Measurements from ENCODE around the gene ARHGAP36. TPM values are rescaled to one million over a fixed set of nuclear protein-coding genes. Genes with fewer than 3 reads are reported as not detected.

ARHGAP36 gene
- total RNA-seq, 2 experiments from 2014 or later = not detected

DNA sequence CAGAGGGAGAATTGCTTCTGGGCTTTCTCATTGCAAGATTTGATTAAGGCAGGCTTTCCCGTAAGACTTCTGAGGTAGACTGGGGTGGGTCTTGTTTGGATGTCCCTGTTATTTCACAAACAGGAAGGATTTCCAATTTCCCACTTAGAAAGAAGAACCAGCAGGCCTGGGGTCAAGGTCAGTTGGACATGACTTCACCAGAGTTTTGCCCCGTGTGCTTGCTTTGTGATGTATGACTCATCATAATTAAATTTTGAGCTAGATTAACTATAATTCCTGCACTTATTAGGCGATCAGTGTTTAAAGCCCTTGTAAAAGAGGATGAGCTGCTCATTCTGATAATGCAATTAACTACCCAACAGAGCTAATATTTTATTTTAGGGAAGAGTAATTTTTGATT, 32.8 kb upstream of the ARHGAP36 start:
- no peak overlapping the region for H3K4me3 ChIP-seq (ENCODE audit: low read depth, low read length, poor library complexity, severe bottlenecking)
- H3K36me3 ChIP-seq (ENCODE audit: insufficient read depth, low read length) = no peaks in the 10 kb centered on the region
- no peaks in the 10 kb centered on the region for H3K4me1 ChIP-seq (ENCODE audit: insufficient read depth, low read length, poor library complexity, severe bottlenecking)
- no peak overlapping the region for H3K27ac ChIP-seq (ENCODE audit: low read depth, low read length, poor library complexity, severe bottlenecking)
- BruUV-seq (replicated peaks) = no TSS peak
- no peak for DNase-seq (ENCODE audit: low spot score)
- no peaks in the 10 kb centered on the region for H3K9me2 ChIP-seq (ENCODE audit: insufficient read depth, low read length)
- H3K4me2 ChIP-seq (ENCODE audit: low read length) = no peak overlapping the region
- CTCF ChIA-PET (ENCODE audit: unreplicated experiment) = no interaction called here
- no peaks in the 10 kb centered on the region for H4K20me1 ChIP-seq (ENCODE audit: insufficient read depth, low read length)
- intact Hi-C loops (cut with micrococcal nuclease; ENCODE audit: unreplicated experiment) = no loop called here
- no peak overlapping the region for H2AFZ ChIP-seq (ENCODE audit: low read length)
- H3K79me2 ChIP-seq (ENCODE audit: insufficient read depth, low read depth, low read length) = no peaks in the 10 kb centered on the region
- no peaks in the 10 kb centered on the region for H3K9me3 ChIP-seq (ENCODE audit: low read length)
- TF ChIP-seq, protein P1, sequence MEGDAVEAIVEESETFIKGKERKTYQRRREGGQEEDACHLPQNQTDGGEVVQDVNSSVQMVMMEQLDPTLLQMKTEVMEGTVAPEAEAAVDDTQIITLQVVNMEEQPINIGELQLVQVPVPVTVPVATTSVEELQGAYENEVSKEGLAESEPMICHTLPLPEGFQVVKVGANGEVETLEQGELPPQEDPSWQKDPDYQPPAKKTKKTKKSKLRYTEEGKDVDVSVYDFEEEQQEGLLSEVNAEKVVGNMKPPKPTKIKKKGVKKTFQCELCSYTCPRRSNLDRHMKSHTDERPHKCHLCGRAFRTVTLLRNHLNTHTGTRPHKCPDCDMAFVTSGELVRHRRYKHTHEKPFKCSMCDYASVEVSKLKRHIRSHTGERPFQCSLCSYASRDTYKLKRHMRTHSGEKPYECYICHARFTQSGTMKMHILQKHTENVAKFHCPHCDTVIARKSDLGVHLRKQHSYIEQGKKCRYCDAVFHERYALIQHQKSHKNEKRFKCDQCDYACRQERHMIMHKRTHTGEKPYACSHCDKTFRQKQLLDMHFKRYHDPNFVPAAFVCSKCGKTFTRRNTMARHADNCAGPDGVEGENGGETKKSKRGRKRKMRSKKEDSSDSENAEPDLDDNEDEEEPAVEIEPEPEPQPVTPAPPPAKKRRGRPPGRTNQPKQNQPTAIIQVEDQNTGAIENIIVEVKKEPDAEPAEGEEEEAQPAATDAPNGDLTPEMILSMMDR (conservative IDR thresholded peaks at IDR 0.05; ENCODE audit: low read length) = no peak
- TF ChIP-seq EZH2phosphoT487 (IDR thresholded peaks at IDR 0.05; ENCODE audit: borderline replicate concordance, low read depth, low read length) = no peak
- POLR2A ChIA-PET = no interaction called here

DNA sequence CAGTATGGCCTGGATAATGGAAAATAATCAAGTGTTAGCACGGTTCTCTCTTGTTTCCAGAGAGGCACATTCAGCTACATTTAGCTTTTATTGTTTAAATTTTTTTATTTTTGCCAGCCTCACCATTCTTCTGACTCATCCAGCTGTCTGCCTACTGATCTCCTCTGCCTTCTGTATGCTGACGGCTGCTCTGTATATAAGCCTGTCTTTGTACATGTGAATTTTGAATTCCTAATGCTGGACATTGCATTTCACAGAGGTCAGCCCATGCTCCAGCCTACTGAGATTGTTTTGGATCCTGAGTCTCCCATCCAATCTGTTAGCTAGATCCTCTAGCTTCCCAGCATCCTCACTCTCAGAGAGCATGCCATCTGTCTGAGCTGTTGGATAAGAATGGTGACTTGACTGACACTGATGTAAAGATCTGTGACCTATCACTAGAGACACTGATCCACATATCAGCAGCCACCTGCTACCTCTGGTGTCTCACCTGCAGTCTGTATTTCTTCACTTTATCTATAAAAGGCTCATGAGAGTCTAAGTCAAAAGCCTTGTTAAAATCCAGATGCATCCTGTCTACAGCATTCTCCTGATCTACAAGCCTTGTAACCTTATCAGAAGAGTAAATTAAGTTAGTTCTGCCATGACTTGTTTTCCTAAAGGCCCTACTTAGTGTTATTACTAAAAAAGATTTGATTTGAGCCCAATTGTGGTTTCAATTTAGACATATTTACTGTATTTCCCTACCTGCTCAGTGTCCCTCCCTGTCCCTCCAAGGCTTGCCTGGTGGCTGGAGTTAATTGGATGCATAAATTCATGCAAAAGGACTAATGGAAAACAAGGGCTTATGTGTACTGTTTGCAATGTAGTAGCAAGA, 25.6 kb upstream of the ARHGAP36 start:
- Histone ChIP-seq H3K4me3 (ENCODE audit: low read depth, low read length, poor library complexity, severe bottlenecking) (no peak overlapping the region), H3K4me1 (ENCODE audit: insufficient read depth, low read length, poor library complexity, severe bottlenecking) (no peaks in the 10 kb centered on the region), H4K20me1 (ENCODE audit: insufficient read depth, low read length) (no peaks in the 10 kb centered on the region), H3K79me2 (ENCODE audit: insufficient read depth, low read depth, low read length) (no peaks in the 10 kb centered on the region), H3K4me2 (ENCODE audit: low read length) (no peak overlapping the region), H3K27ac (ENCODE audit: low read depth, low read length, poor library complexity, severe bottlenecking) (no peak overlapping the region), H3K9me2 (ENCODE audit: insufficient read depth, low read length) (no peaks in the 10 kb centered on the region), H3K36me3 (ENCODE audit: insufficient read depth, low read length) (no peaks in the 10 kb centered on the region), H3K9me3 (ENCODE audit: low read length) (no peaks in the 10 kb centered on the region), H2AFZ (ENCODE audit: low read length) (no peak overlapping the region)
- ChIA-PET CTCF (ENCODE audit: unreplicated experiment) (no interaction called here), POLR2A (no interaction called here)
- intact Hi-C loops (cut with micrococcal nuclease; ENCODE audit: unreplicated experiment) = no loop called here
- no peak for DNase-seq (ENCODE audit: low spot score)
- TF ChIP-seq, protein P1 (conservative IDR thresholded peaks at IDR 0.05; ENCODE audit: low read length) = no peak
- no peak for TF ChIP-seq EZH2phosphoT487 (IDR thresholded peaks at IDR 0.05; ENCODE audit: borderline replicate concordance, low read depth, low read length)
- no TSS peak for BruUV-seq (replicated peaks)

DNA sequence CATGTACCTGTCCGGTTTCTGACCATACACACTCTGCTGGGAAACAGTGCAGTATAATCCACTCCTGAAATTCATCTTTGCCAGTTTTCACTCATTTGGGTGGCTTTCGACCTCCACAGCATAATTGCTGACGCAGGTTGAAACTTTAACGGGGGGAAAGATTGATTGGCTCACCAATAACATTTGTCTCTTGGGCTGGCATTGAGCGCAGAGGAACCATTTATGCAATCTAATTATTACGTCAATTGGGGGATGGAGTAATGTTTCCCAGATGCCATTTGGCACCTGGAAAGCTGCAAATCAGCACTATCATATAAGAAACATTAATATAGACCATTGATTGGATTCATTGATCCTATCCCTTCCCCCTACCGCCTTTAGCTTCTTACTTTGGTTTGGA, 24.1 kb upstream of the ARHGAP36 start:
- H2AFZ ChIP-seq (ENCODE audit: low read length) = no peak overlapping the region
- CTCF ChIA-PET (ENCODE audit: unreplicated experiment) = no interaction called here
- no peak overlapping the region for H3K4me2 ChIP-seq (ENCODE audit: low read length)
- no TSS peak for BruUV-seq (replicated peaks)
- POLR2A ChIA-PET = no interaction called here
- H3K36me3 ChIP-seq (ENCODE audit: insufficient read depth, low read length) = no peaks in the 10 kb centered on the region
- DNase-seq (ENCODE audit: low spot score) = no peak
- intact Hi-C loops (cut with micrococcal nuclease; ENCODE audit: unreplicated experiment) = no loop called here
- H3K79me2 ChIP-seq (ENCODE audit: insufficient read depth, low read depth, low read length) = no peaks in the 10 kb centered on the region
- no peaks in the 10 kb centered on the region for H3K9me3 ChIP-seq (ENCODE audit: low read length)
- TF ChIP-seq EZH2phosphoT487 (IDR thresholded peaks at IDR 0.05; ENCODE audit: borderline replicate concordance, low read depth, low read length) = no peak
- TF ChIP-seq, protein P1 (conservative IDR thresholded peaks at IDR 0.05; ENCODE audit: low read length) = no peak
- no peaks in the 10 kb centered on the region for H3K9me2 ChIP-seq (ENCODE audit: insufficient read depth, low read length)
- no peaks in the 10 kb centered on the region for H4K20me1 ChIP-seq (ENCODE audit: insufficient read depth, low read length)
- H3K4me1 ChIP-seq (ENCODE audit: insufficient read depth, low read length, poor library complexity, severe bottlenecking) = no peaks in the 10 kb centered on the region
- no peak overlapping the region for H3K27ac ChIP-seq (ENCODE audit: low read depth, low read length, poor library complexity, severe bottlenecking)
- no peak overlapping the region for H3K4me3 ChIP-seq (ENCODE audit: low read depth, low read length, poor library complexity, severe bottlenecking)

Data from OCI-LY7 (cell line).